ENCODE measurements around the gene TLR2.

DNA sequence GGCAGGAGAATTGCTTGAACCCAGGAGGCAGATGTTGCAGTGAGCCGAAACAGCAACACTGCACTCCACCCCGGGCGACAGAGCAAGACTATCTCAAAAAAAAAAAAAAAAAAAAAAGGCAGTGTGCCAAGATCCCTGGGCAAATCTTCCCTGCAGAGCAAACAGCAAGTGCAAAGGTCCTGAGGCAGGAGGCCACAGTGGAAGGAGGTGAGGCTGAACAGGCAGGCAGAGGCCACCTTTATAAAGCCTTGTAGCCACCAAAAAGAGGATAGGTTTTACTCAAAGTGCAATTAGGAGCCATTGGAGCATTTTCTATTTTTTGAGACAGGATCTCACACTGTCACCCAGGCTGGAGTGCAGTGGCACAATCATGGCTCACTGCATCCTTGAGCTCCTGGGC lies 45.1 kb upstream of the TLR2 start:
- TF ChIP-seq POLR2AphosphoS5 (IDR thresholded peaks at IDR 0.05) (no peak), EP300 (IDR thresholded peaks at IDR 0.05) (no peak)
- TF ChIP-seq, protein P1, sequence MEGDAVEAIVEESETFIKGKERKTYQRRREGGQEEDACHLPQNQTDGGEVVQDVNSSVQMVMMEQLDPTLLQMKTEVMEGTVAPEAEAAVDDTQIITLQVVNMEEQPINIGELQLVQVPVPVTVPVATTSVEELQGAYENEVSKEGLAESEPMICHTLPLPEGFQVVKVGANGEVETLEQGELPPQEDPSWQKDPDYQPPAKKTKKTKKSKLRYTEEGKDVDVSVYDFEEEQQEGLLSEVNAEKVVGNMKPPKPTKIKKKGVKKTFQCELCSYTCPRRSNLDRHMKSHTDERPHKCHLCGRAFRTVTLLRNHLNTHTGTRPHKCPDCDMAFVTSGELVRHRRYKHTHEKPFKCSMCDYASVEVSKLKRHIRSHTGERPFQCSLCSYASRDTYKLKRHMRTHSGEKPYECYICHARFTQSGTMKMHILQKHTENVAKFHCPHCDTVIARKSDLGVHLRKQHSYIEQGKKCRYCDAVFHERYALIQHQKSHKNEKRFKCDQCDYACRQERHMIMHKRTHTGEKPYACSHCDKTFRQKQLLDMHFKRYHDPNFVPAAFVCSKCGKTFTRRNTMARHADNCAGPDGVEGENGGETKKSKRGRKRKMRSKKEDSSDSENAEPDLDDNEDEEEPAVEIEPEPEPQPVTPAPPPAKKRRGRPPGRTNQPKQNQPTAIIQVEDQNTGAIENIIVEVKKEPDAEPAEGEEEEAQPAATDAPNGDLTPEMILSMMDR (IDR thresholded peaks at IDR 0.05) = no peak
